Stimulated activated CD8-positive, alpha-beta memory T cell treated with anti-CD3 and anti-CD28 coated beads, Interleukin-15, amount 100 ng/mL, for 48 hours (primary cell): ENCODE measurements around the gene CCDC13.
"Not testable (repeated sequence)": the region's sequence is repeated elsewhere in the genome, so short reads cannot be mapped to it uniquely, and the experiment has no call there.

Experiments used
- DNase-seq, 2 donors: peaks; one replicate each; pipeline ENCODE4 v3.0.0-alpha.2; 2020; ENCODE audit warnings: low read depth in 2 of 2

The CCDC13 gene

GRCh38 chr3:42772670-42773408, at the start of gene CCDC13:
Gene CCDC13 (minus strand): TSS chr3:42773253. CDS start chr3:42758345, 14,908 bp downstream.
- peak; percentile 89 to 90 for DNase-seq

GRCh38 chr3:42822828-42823227, 49.8 kb upstream of the CCDC13 start:
- DNase-seq = no peak

- DNase-seq = no peak
Measured at GRCh38 chr3:42820746-42821051, 47.6 kb upstream of the CCDC13 start.

GRCh38 chr3:42819351-42819965, 46.4 kb upstream of the CCDC13 start:
- DNase-seq = no peak

GRCh38 chr3:42815826-42816225, 42.8 kb upstream of the CCDC13 start:
- no peak for DNase-seq

- DNase-seq = no peak
Measured at GRCh38 chr3:42814914-42815507, 42.0 kb upstream of the CCDC13 start.

- DNase-seq = no peak
Measured at GRCh38 chr3:42814246-42814645, 41.2 kb upstream of the CCDC13 start.

- DNase-seq = not testable (repeated sequence)
Measured at GRCh38 chr3:42811118-42811883, 38.2 kb upstream of the CCDC13 start.

GRCh38 chr3:42810706-42811105, 37.7 kb upstream of the CCDC13 start:
- not testable (repeated sequence) for DNase-seq

GRCh38 chr3:42809202-42809601, 36.1 kb upstream of the CCDC13 start, which contains the start of gene ACKR2:
Gene ACKR2 (plus strand): TSS chr3:42809445. CDS start chr3:42864503, 55,058 bp downstream.
- DNase-seq = no peak

GRCh38 chr3:42807929-42808328, 34.9 kb upstream of the CCDC13 start:
- no peak for DNase-seq

GRCh38 chr3:42805141-42805821, 32.2 kb upstream of the CCDC13 start:
- DNase-seq = no peak

GRCh38 chr3:42804831-42805132, 31.7 kb upstream of the CCDC13 start:
- no peak for DNase-seq

GRCh38 chr3:42804106-42804830, 31.2 kb upstream of the CCDC13 start, which contains the start of gene HIGD1A:
Gene HIGD1A (minus strand): TSS chr3:42804490. CDS start chr3:42794253, 10,237 bp downstream.
- peak; percentile 92 for DNase-seq

- peak in 1 of 2 donors; percentile 18 for DNase-seq
Measured at GRCh38 chr3:42803414-42804105, 30.5 kb upstream of the CCDC13 start.

GRCh38 chr3:42802876-42803413, 29.9 kb upstream of the CCDC13 start:
- no peak for DNase-seq

- DNase-seq = no peak
Measured at GRCh38 chr3:42801784-42802183, 28.7 kb upstream of the CCDC13 start.

GRCh38 chr3:42801048-42801620, 28.1 kb upstream of the CCDC13 start:
- DNase-seq = no peak

- no peak for DNase-seq
Measured at GRCh38 chr3:42800251-42800650, 27.2 kb upstream of the CCDC13 start.

GRCh38 chr3:42799376-42799775, 26.3 kb upstream of the CCDC13 start:
- DNase-seq = no peak
